Right atrium auricular region (tissue), 2 donors: Measurements from ENCODE around the gene DDIT3. TPM values are rescaled to one million over a fixed set of nuclear protein-coding genes. Genes with fewer than 3 reads are reported as not detected.

ENCODE experiments used
- DNase-seq: peaks from one replicate; pipeline ENCODE4 v3.0.0-alpha.2; 2019; ENCODE audit warnings: low spot score
- H3K27ac ChIP-seq, 2 donors: fragments of 200-600 bp; sonication (generic); 1 replicate in 1 of 2; 2 replicates in 1 of 2; pipeline ENCODE4 v1.5.1; 2016 to 2019
- H3K27me3 ChIP-seq, 2 donors: fragments of 200-600 bp; sonication (generic); one replicate each; pipeline versions ENCODE4 v1.5.1 to v1.6.0; 2017 to 2019
- H3K36me3 ChIP-seq: fragments of 200-600 bp; sonication (generic); one replicate; pipeline ENCODE4 v1.5.1; 2016
- H3K4me1 ChIP-seq, 2 donors: fragments of 200-600 bp; sonication (generic); one replicate each; pipeline versions ENCODE4 v1.5.1 to v1.6.0; 2017 to 2019
- H3K4me3 ChIP-seq, 2 donors: fragments of 200-600 bp; sonication (generic); 1 replicate in 1 of 2; 2 replicates in 1 of 2; pipeline ENCODE4 v1.5.1; 2017 to 2019; ENCODE audit warnings: mild to moderate bottlenecking in 1 of 2, moderate library complexity in 1 of 2
- H3K9me3 ChIP-seq, 2 donors: fragments of 200-600 bp; sonication (generic); one replicate each; pipeline ENCODE4 v1.5.1; 2019
- total RNA-seq, 2 donors: library from RNA; depleted of rRNA; stranded (reverse); fragments of >200 nt; gene quantifications; one replicate each; pipeline ENCODE4 v1.1.0, GENCODE V29; 2016
- TF ChIP-seq, protein P1 (sequence below), 2 donors: fragments of 200-600 bp; sonication (generic); IDR thresholded peaks; one replicate each; pipeline ENCODE4 v1.5.1; 2019; ENCODE audit warnings: antibody characterized with exemption in 2 of 2

Gene DDIT3
- total RNA-seq, 2 donors from 2014 or later = 19.8 to 25.0 TPM

DNA sequence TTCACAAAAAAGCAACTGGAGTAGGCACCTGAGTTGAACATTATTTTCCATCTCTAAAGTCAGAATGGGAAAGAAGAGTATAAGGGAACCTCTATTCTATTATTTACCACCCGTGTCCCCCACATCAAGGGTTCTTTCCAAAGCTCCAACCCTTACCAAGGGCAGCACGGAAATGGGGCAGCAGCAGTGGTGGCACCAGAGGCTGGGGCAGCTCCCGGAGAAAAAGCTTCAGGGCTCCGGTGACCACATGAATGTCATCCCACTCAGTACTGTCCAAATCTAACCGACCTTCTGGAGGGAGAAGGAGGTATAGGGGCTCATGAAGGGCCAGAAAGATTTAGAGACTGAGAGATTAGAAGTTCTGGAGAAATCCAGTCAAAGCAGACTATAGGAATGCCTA, 46.4 kb downstream of the DDIT3 start:
- Histone ChIP-seq H3K9me3 (no peaks in the 10 kb centered on the region), H3K36me3 (no peaks in the 10 kb centered on the region), H3K4me1 (peaks cover 0 to 18% of the 10 kb centered on the region in 2 donors), H3K4me3 (no peak overlapping the region), H3K27ac (no peak overlapping the region), H3K27me3 (peaks cover 16 to 24% of the 10 kb centered on the region in 2 donors)
- TF ChIP-seq, protein P1, sequence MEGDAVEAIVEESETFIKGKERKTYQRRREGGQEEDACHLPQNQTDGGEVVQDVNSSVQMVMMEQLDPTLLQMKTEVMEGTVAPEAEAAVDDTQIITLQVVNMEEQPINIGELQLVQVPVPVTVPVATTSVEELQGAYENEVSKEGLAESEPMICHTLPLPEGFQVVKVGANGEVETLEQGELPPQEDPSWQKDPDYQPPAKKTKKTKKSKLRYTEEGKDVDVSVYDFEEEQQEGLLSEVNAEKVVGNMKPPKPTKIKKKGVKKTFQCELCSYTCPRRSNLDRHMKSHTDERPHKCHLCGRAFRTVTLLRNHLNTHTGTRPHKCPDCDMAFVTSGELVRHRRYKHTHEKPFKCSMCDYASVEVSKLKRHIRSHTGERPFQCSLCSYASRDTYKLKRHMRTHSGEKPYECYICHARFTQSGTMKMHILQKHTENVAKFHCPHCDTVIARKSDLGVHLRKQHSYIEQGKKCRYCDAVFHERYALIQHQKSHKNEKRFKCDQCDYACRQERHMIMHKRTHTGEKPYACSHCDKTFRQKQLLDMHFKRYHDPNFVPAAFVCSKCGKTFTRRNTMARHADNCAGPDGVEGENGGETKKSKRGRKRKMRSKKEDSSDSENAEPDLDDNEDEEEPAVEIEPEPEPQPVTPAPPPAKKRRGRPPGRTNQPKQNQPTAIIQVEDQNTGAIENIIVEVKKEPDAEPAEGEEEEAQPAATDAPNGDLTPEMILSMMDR (IDR thresholded peaks at IDR 0.05) = no peak
- no peak for DNase-seq

DNA sequence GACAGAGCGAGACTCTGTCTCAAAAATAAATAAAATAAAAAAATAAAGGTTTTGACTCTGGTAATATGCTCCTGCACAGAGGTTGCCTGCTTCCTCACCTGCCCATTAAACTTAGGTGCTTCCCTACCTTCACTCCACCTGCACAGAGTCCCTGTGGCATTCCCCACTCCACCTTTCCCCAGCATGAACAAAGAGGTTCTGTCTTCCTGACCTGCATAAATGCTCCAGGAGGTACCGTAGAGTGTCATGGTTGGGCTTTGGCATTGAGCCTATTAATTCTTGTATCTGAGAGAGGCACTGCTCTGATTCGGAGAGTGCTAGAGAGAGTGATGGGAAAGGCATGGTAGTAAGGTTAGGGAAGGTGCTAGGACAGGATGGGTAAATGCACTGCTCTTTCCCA, 46.9 kb downstream of the DDIT3 start:
- no peaks in the 10 kb centered on the region for H3K9me3 ChIP-seq
- H3K27me3 ChIP-seq = peaks cover 16 to 24% of the 10 kb centered on the region in 2 donors
- no peaks in the 10 kb centered on the region for H3K36me3 ChIP-seq
- no peak overlapping the region for H3K4me3 ChIP-seq
- DNase-seq = no peak
- no peak overlapping the region for H3K27ac ChIP-seq
- TF ChIP-seq, protein P1 (IDR thresholded peaks at IDR 0.05) = no peak
- peaks cover 0 to 18% of the 10 kb centered on the region in 2 donors for H3K4me1 ChIP-seq

DNA sequence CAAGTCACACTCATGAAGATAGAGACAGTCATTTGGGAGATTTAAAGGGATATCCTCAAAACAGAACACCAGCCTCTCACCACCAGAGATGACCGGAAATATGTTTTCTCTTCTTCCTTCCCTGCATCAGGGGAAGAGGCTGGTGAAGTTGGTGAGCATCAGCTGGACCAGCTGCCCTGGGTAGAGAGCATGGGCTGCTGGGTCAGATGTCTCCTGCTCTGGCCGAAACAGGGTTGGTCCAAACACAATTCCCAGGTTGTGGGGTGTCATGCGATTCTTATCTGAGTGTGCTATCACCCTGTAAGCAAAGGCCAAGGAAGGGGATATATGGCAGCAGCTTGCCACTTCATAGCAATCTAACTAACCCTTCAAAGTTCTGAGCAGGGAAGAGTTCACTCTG, 47.9 kb downstream of the DDIT3 start:
- peaks cover 16 to 24% of the 10 kb centered on the region in 2 donors for H3K27me3 ChIP-seq
- H3K27ac ChIP-seq = no peak overlapping the region
- no peak overlapping the region for H3K4me3 ChIP-seq
- H3K4me1 ChIP-seq = peaks cover 0 to 18% of the 10 kb centered on the region in 2 donors
- H3K9me3 ChIP-seq = no peaks in the 10 kb centered on the region
- H3K36me3 ChIP-seq = no peaks in the 10 kb centered on the region
- TF ChIP-seq, protein P1 (IDR thresholded peaks at IDR 0.05) = no peak
- no peak for DNase-seq

DNA sequence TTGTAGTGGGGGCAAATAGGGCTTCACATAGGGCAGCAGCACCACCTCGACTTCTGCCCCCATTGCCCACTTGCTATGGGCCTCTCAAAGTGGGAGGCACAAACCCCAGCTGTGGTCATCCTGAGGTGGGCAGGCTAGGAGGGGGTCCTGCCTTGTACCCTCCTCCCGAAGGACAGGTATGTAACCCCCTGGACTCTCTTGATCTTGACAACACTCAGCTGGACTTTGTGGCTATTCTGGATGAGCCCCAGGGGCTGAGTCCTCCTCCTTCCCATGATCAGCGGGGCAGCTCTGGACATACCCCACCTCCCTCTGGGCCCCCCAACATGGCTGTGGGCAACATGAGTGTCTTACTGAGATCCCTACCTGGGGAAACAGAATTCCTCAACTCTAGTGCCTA, 48.7 kb downstream of the DDIT3 start:
- TF ChIP-seq, protein P1 (IDR thresholded peaks at IDR 0.05) = no peak
- no peak for DNase-seq
- Histone ChIP-seq H3K4me3 (no peak overlapping the region), H3K4me1 (peaks cover 0 to 18% of the 10 kb centered on the region in 2 donors), H3K27ac (no peak overlapping the region), H3K27me3 (peaks cover 16 to 20% of the 10 kb centered on the region in 2 donors), H3K36me3 (no peaks in the 10 kb centered on the region), H3K9me3 (no peaks in the 10 kb centered on the region)

DNA sequence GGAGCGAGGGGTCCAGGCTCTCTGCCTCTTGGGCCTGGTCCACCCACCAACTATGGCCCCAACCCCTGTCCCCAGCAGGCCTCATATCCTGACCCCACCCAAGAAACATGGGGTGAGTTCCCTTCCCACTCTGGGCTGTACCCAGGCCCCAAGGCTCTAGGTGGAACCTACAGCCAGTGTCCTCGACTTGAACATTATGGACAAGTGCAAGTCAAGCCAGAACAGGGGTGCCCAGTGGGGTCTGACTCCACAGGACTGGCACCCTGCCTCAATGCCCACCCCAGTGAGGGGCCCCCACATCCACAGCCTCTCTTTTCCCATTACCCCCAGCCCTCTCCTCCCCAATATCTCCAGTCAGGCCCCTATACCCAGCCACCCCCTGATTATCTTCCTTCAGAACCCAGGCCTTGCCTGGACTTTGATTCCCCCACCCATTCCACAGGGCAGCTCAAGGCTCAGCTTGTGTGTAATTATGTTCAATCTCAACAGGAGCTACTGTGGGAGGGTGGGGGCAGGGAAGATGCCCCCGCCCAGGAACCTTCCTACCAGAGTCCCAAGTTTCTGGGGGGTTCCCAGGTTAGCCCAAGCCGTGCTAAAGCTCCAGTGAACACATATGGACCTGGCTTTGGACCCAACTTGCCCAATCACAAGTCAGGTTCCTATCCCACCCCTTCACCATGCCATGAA, 49.2 kb downstream of the DDIT3 start:
- TF ChIP-seq, protein P1 (IDR thresholded peaks at IDR 0.05) = no peak
- H3K27me3 ChIP-seq = peaks cover 12 to 14% of the 10 kb centered on the region in 2 donors
- H3K9me3 ChIP-seq = no peaks in the 10 kb centered on the region
- H3K4me3 ChIP-seq = no peak overlapping the region
- H3K27ac ChIP-seq = no peak overlapping the region
- H3K36me3 ChIP-seq = no peaks in the 10 kb centered on the region
- DNase-seq = no peak
- H3K4me1 ChIP-seq = peaks cover 0 to 14% of the 10 kb centered on the region in 2 donors
